Uterus (tissue), 2 donors: ENCODE results near the gene DGKD.

Experiments
- CTCF ChIP-seq, 4 experiments: fragments of 200-600 bp in 2 of 4; fragments of 450-650 bp in 2 of 4; sonication (generic) in 2 of 4; IDR thresholded peaks; one replicate each; pipeline ENCODE4 v1.5.1; 2016 to 2019; ENCODE audit warnings: antibody characterized with exemption in 4 of 4, mild to moderate bottlenecking in 2 of 4, moderate library complexity in 1 of 4
- POLR2A ChIP-seq, 2 donors: fragments of 450-650 bp; IDR thresholded peaks; one replicate each; pipeline ENCODE4 v1.6.1; 2016; ENCODE audit warnings: antibody characterized with exemption in 2 of 2, mild to moderate bottlenecking in 1 of 2, moderate library complexity in 1 of 2

- TF ChIP-seq POLR2A (IDR thresholded peaks at IDR 0.05) (no peak), CTCF (IDR thresholded peaks at IDR 0.05) (no peak)
Observed at GRCh38 chr2:233349005-233349998, 5.0 kb upstream of the DGKD start.
